Ishikawa (cell line): ENCODE results near the gene BTAF1.

Source experiments
- CEBPB ChIP-seq: IDR thresholded peaks from 2 replicates; pipeline ENCODE4 v1.6.1; 2012
- CREB1 ChIP-seq: IDR thresholded peaks from 2 replicates; pipeline ENCODE4 v1.6.1; 2012; ENCODE audit warnings: low read depth
- EGR1 ChIP-seq: IDR thresholded peaks from 2 replicates; pipeline ENCODE4 v1.6.1; 2012
- EP300 ChIP-seq: IDR thresholded peaks from 2 replicates; pipeline ENCODE4 v1.6.1; 2012; ENCODE audit warnings: borderline replicate concordance
- FOXM1 ChIP-seq: IDR thresholded peaks from 2 replicates; pipeline ENCODE4 v1.6.1; 2012; ENCODE audit warnings: low read depth, borderline replicate concordance
- NFIC ChIP-seq: IDR thresholded peaks from 2 replicates; pipeline ENCODE4 v1.6.1; 2012
- RAD21 ChIP-seq: IDR thresholded peaks from 2 replicates; pipeline ENCODE4 v1.6.1; 2012; ENCODE audit warnings: low read depth
- TAF1 ChIP-seq: IDR thresholded peaks from 2 replicates; pipeline ENCODE4 v1.6.1; 2012; ENCODE audit warnings: low read depth, mild to moderate bottlenecking
- TCF12 ChIP-seq: IDR thresholded peaks from 2 replicates; pipeline ENCODE4 v1.6.1; 2012; ENCODE audit warnings: low read depth
- TEAD4 ChIP-seq: IDR thresholded peaks from 2 replicates; pipeline ENCODE4 v1.6.1; 2012
- YY1 ChIP-seq: IDR thresholded peaks from 2 replicates; pipeline ENCODE4 v1.6.1; 2012; ENCODE audit warnings: low read depth
- ZBTB7A ChIP-seq: IDR thresholded peaks from 2 replicates; pipeline ENCODE4 v1.6.1; 2012; ENCODE audit warnings: low read depth
- TF ChIP-seq, protein P1 (sequence below): IDR thresholded peaks from 2 replicates; pipeline ENCODE4 v1.6.1; 2012
- TF ChIP-seq, protein P2 (sequence below): IDR thresholded peaks from 2 replicates; pipeline ENCODE4 v1.6.1; 2012; ENCODE audit warnings: low read depth, mild to moderate bottlenecking
- TF ChIP-seq, protein P3 (sequence below): IDR thresholded peaks from 2 replicates; pipeline ENCODE4 v1.6.1; 2012

The BTAF1 gene

DNA sequence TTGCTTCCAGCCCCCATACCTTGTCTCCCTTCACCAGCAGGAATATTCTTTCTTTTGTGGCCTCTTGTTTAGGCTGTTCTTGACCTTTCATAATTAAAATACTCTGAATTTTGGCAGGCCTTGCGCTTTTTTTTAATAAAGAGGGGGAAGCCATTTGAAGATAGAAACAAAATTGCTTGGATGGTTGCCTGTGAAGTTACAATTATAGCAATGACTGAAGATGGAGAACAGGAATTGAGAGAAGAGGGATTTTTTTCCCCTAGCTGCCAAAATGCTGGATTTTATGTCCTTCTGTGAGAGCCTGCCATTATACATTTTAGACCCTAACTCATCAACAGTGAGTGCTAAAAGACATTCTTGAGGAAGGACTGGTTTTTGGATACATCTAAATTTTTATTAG lies 39.0 kb upstream of the BTAF1 start:
- TF ChIP-seq, protein P1, sequence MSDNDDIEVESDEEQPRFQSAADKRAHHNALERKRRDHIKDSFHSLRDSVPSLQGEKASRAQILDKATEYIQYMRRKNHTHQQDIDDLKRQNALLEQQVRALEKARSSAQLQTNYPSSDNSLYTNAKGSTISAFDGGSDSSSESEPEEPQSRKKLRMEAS, result no peak
- no peak for TF ChIP-seq YY1
- no peak for TF ChIP-seq TEAD4
- no peak for TF ChIP-seq EGR1
- no peak for TF ChIP-seq CEBPB
- TF ChIP-seq, protein P2, sequence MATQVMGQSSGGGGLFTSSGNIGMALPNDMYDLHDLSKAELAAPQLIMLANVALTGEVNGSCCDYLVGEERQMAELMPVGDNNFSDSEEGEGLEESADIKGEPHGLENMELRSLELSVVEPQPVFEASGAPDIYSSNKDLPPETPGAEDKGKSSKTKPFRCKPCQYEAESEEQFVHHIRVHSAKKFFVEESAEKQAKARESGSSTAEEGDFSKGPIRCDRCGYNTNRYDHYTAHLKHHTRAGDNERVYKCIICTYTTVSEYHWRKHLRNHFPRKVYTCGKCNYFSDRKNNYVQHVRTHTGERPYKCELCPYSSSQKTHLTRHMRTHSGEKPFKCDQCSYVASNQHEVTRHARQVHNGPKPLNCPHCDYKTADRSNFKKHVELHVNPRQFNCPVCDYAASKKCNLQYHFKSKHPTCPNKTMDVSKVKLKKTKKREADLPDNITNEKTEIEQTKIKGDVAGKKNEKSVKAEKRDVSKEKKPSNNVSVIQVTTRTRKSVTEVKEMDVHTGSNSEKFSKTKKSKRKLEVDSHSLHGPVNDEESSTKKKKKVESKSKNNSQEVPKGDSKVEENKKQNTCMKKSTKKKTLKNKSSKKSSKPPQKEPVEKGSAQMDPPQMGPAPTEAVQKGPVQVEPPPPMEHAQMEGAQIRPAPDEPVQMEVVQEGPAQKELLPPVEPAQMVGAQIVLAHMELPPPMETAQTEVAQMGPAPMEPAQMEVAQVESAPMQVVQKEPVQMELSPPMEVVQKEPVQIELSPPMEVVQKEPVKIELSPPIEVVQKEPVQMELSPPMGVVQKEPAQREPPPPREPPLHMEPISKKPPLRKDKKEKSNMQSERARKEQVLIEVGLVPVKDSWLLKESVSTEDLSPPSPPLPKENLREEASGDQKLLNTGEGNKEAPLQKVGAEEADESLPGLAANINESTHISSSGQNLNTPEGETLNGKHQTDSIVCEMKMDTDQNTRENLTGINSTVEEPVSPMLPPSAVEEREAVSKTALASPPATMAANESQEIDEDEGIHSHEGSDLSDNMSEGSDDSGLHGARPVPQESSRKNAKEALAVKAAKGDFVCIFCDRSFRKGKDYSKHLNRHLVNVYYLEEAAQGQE, result no peak
- no peak for TF ChIP-seq ZBTB7A
- TF ChIP-seq, protein P3, sequence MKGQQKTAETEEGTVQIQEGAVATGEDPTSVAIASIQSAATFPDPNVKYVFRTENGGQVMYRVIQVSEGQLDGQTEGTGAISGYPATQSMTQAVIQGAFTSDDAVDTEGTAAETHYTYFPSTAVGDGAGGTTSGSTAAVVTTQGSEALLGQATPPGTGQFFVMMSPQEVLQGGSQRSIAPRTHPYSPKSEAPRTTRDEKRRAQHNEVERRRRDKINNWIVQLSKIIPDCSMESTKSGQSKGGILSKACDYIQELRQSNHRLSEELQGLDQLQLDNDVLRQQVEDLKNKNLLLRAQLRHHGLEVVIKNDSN, result no peak
- TF ChIP-seq TAF1, result no peak
- TF ChIP-seq RAD21, result no peak
- no peak for TF ChIP-seq EP300
- TF ChIP-seq NFIC, result no peak
- TF ChIP-seq CREB1, result no peak

- TF ChIP-seq, protein P1, result no peak
- TF ChIP-seq TAF1 (no peak), EGR1 (no peak), NFIC (no peak), CEBPB (no peak), CREB1 (no peak), FOXM1 (no peak), RAD21 (no peak), EP300 (no peak), TEAD4 (no peak), TCF12 (no peak), YY1 (no peak), ZBTB7A (no peak)
- TF ChIP-seq, protein P3, result no peak
- TF ChIP-seq, protein P2, result no peak
These were observed 38.0 kb upstream of the BTAF1 start for GRCh38 chr10:91885362-91886079.

DNA sequence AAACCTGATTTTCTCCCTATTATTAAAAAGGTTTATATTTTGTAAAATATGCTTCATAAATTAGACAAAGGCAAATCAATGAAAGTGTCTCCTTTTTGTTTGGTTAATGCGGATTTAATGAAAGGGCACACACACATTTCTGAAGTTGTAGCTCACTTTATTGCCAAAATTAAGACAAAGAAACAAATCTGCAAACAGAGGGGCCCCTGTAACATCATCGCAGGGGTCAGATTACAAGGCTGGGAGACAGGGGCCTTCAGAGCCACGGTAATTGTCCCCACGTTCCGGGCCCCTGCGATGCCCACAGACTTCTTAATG lies 36.7 kb upstream of the BTAF1 start:
- TF ChIP-seq, protein P2, result no peak
- TF ChIP-seq YY1, result no peak
- TF ChIP-seq TCF12, result no peak
- TF ChIP-seq FOXM1, result no peak
- TF ChIP-seq ZBTB7A, result no peak
- TF ChIP-seq, protein P1, result no peak
- TF ChIP-seq RAD21, result no peak
- TF ChIP-seq CREB1, result no peak
- TF ChIP-seq TAF1, result no peak
- TF ChIP-seq, protein P3, result no peak
- no peak for TF ChIP-seq TEAD4
- TF ChIP-seq EGR1, result no peak
- TF ChIP-seq NFIC, result no peak
- TF ChIP-seq CEBPB, result no peak
- no peak for TF ChIP-seq EP300
